Right lobe of liver (tissue), 4 donors: Measurements from ENCODE around the gene ROBO2.

Source experiments
- CTCF ChIP-seq, 4 donors: fragments of 200-600 bp in 3 of 4; fragments of 450-650 bp in 1 of 4; IDR thresholded peaks; one replicate each; pipeline versions ENCODE4 v1.5.1 to v1.8.0; 2016 to 2022; ENCODE audit warnings: antibody characterized with exemption in 4 of 4, mild to moderate bottlenecking in 2 of 4
- POLR2A ChIP-seq: fragments of 450-650 bp; IDR thresholded peaks from one replicate; pipeline ENCODE4 v1.6.1; 2017; ENCODE audit warnings: antibody characterized with exemption, mild to moderate bottlenecking
- donor health status: DM: no; HTN: no; CAD: no.
- donor health status: DM: no; HTN: no; CAD: no.
- donor health status: DM: no; HTN: yes; CAD: no.

GRCh38 chr3:77234004-77234403, 194.1 kb downstream of the ROBO2 start:
- TF ChIP-seq CTCF (IDR thresholded peaks at IDR 0.05) (no peak), POLR2A (no peak)
